Subcutaneous adipose tissue (tissue), 4 donors: Measurements from ENCODE around the gene PSMC3. TPM values are rescaled to one million over a fixed set of nuclear protein-coding genes. Genes with fewer than 3 reads are reported as not detected.

Experiments used
- total RNA-seq, 4 donors: library from RNA; depleted of rRNA; stranded (reverse); fragments of >200 nt; gene quantifications; one replicate each; pipeline ENCODE4 v1.1.0, GENCODE V29; 2016
- TF ChIP-seq, protein P1 (sequence below): fragments of 450-650 bp; IDR thresholded peaks from one replicate; pipeline ENCODE4 v1.5.1; 2016; ENCODE audit warnings: low read depth, mild to moderate bottlenecking, control low read depth, antibody characterized with exemption, moderate library complexity

The PSMC3 gene
- total RNA-seq, 4 donors from 2014 or later: 67.3 to 156 (median 102) TPM

DNA sequence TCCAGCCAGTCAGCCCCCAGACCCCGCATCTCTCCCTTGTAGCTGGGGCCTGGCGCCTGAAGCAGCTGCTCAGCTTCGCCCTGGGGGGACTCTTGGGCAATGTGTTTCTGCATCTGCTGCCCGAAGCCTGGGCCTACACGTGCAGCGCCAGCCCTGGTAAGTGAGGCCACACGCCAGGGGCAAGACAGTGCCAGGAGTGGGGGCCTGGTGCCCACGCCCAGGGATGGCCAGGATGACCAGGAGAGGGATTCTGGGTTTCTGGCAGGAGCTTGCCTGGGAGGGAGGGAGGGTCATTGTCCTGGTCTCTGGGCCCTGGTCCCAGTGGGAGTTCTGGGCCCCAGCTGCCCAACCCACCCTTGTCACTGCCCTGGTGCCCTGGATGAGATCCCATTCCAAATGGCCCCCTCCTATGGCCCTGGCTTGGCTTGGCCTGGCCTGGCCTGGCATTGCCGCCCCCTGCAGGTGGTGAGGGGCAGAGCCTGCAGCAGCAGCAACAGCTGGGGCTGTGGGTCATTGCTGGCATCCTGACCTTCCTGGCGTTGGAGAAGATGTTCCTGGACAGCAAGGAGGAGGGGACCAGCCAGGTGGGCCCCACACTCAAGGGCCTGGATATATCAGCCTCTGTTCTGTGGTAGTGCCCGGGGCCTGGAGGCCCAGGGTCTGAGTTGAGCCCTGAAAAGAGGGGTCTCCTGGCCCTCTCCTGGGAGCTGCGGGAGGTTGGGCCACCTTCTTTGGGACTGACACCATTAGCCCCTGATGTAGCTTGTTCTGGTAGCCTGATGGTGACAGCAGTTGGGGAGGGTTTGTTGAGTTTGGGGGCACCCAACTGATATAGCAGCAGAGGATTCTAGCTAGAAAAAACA is 14.1 kb downstream of the PSMC3 start:
- TF ChIP-seq, protein P1, sequence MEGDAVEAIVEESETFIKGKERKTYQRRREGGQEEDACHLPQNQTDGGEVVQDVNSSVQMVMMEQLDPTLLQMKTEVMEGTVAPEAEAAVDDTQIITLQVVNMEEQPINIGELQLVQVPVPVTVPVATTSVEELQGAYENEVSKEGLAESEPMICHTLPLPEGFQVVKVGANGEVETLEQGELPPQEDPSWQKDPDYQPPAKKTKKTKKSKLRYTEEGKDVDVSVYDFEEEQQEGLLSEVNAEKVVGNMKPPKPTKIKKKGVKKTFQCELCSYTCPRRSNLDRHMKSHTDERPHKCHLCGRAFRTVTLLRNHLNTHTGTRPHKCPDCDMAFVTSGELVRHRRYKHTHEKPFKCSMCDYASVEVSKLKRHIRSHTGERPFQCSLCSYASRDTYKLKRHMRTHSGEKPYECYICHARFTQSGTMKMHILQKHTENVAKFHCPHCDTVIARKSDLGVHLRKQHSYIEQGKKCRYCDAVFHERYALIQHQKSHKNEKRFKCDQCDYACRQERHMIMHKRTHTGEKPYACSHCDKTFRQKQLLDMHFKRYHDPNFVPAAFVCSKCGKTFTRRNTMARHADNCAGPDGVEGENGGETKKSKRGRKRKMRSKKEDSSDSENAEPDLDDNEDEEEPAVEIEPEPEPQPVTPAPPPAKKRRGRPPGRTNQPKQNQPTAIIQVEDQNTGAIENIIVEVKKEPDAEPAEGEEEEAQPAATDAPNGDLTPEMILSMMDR: no peak

DNA sequence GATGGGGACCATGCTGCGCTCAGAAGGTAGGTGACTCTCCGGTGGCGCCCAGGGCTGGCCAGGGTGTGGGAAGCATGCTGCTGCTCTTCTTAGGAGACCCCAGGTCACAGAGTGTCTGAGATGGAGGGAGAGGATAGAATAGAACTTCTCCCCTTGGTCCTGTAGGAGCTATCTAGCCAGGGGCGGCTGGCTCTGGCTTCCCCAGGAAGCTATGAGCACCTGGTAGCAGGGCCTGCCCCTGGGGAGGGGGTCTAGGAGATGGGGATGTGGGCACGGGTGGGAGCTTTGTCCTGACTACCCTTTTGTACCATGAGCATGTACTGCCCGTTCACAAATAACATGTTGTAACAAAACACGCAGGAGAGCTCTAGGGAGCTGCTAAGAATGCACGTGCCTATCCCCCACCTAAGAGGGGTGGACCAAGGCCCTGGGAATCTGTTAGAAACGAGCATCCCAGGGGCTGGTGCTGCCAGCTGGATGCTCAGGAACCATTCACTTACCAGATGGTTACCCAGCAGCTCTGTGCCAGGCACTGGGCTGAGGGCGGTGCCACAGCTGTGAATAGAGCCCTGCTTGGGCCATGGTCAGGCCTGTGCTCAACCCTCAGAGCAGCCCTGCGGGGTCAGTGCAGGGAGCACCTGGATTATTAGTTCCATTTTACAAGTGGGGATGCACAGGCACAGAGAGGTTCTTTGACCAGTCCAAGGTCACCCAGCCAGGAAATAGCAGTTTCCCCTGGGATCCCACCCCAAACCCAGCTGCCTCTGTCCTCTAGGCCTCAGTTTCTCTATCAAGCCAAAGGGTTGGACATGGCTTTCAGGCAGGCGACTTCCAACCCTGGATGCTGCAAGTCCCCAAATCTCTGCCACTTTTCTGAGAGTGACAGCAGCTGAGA is 15.6 kb downstream of the PSMC3 start:
- TF ChIP-seq, protein P1: no peak

DNA sequence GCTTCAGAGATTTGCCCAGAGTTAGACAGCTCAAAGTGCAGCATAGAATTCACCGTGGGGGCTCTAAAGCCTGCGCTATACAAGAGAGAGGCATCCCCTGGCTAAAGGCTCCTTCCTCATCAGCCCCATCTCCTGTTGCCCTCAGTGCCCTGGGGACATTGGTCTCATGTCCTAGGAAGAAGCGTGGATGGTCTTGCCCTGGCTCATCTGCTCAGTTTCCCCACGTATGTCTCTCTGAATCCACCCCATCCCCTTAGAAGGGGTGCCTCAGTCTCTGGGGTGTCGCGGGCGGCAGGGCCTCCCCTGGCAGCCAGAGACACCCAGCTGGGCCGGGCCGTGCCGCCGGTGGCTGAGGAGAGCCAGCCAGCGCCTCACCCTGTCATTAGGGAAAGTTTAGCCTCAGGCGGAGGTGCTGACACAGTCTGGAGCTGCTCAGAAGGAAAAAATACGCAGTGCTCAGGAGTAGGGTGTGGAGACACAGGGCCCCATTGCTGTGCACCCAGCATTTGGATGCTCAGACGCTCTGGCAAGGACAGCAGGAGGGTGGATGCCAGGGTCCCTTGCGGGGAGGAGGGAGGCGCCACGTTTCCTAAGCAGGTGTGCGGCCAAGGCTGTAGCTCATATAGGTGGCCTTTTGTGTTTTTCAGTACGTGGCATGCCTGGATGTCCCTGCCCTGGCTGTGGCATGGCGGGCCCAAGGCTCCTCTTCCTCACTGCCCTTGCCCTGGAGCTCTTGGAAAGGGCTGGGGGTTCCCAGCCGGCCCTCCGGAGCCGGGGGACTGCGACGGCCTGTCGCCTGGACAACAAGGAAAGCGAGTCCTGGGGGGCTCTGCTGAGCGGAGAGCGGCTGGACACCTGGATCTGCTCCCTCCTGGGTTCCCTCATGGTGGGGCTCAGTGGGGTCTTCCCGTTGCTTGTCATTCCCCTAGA is 16.5 kb downstream of the PSMC3 start:
- TF ChIP-seq, protein P1: no peak

DNA sequence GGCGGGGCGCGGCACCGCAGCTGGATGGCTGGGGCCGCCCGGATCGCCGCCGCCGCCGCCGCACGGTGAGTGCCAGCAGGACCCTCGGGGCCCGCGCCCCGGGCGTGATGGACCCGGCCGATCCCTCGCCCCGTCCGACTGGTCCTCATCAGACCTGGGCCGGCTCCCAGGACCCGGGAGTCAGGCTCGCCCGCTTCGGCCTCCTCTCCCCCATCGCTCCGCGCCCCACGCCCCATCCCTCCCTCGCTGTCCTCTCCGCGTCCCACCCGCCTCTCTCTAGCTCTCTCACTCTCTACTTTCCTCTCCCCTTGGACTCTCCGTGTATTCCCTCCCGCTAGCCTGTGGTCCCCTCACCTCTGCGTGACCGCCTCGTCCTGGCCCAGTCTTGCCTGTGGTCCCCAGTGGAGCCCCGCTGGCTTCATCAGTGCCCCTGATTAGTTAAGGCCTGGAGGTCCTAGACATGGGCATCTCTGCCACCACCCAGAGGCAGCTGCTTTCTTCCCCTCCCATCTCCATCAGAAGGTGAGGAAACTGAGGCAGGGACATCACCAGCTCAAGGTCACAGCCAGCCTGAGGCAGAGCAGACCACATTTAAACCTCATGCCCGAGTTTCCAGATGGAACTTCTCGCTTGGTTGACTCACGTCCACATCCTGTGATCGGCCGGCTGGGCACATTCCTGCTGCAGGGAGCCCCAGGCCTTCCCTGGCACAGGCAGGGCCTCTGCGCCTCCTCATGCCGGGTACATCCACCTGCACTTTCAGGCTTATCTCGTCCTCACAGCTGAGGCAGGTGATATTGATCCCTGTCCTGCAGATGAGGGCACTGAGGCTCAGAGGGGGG is 17.4 kb downstream of the PSMC3 start:
- TF ChIP-seq, protein P1: no peak

DNA sequence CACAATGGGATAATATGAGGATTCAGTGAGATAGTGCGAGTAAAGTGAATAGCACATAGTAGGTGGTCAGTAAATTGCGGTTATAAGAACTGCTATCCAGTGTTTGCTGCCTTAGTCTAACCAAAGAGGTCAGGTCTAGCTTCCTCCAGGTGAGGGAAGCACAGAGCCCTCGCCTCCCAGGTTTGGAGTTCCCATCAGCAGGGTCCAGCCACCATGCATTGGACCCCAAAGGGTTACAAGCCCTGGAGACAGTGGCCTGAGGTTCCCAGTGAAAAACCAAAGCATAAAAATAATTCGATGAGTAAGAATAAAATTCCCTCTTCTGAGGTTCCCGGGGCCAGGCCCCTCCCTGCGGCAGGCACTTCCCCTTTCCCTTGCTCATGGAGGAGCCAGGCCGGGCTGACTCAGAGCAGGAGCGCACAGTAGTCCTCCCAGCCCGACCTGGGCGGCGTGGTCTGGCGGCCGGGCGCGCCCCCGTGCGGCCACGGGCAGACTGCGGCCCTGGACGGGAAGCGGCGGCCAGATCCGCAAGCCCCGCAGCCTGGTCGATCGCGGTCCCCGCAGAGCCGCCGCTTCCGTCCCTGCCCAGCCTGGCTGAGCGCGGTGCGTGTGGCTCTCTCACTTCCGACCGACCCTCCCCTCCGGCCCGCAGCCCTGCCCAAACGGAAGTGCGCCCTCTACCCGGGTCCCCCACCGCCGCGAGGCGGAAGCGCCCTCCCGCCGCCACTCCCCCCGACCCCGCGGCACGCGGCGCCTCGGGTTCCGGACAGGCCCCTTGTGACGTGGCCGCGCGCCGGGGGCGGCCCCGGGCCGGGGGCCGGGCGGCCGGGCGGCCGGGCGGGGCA is 18.3 kb downstream of the PSMC3 start, which contains the start of gene SLC39A13:
TSS of gene SLC39A13 (plus strand) at position 845 of the 845 bp plus-strand sequence. CDS start 1,505 bp downstream, outside the sequence.
- TF ChIP-seq, protein P1: no peak
